K562 (cell line): ENCODE data around the gene MALAT1. TPM values are rescaled to one million over a fixed set of nuclear protein-coding genes. Genes with fewer than 3 reads are reported as not detected.

Experiments used
- BRF1 ChIP-seq: IDR thresholded peaks from 3 replicates; pipeline ENCODE4 v1.6.1; 2011; ENCODE audit warnings: borderline replicate concordance, mild to moderate bottlenecking; ENCODE audit not compliant: insufficient read length; ENCODE audit errors: extremely low read depth
- CBX2 ChIP-seq: fragments of 200-600 bp; sonication (generic); IDR thresholded peaks from one replicate; pipeline ENCODE4 v1.6.1; 2012; ENCODE audit warnings: mild to moderate bottlenecking, low read length, inconsistent platforms; ENCODE audit not compliant: insufficient read depth, poor library complexity, severe bottlenecking
- ETV1 ChIP-seq: fragments of 450-650 bp; conservative IDR thresholded peaks from 2 replicates; pipeline ENCODE4 v1.6.1; 2016; ENCODE audit warnings: missing genetic modification characterization, control low read depth, low read depth, missing compliant biosample characterization
- FOXA3 ChIP-seq, 2 experiments: fragments of 450-650 bp in 1 of 2; sonication (generic) in 1 of 2; formaldehyde crosslinking; IDR thresholded peaks in 1 of 2; conservative IDR thresholded peaks in 1 of 2; 2 replicates each; pipeline versions ENCODE4 v1.4.0 to v1.8.0; 2020 to 2022; ENCODE audit warnings: mild to moderate bottlenecking in 2 of 2, missing genetic modification reagents in 1 of 2
- KDM4B ChIP-seq, 2 experiments: fragments of 450-650 bp in 1 of 2; sonication (generic) in 1 of 2; IDR thresholded peaks; 2 replicates each; pipeline ENCODE4 v1.6.1; 2016 to 2017; ENCODE audit warnings: borderline replicate concordance in 2 of 2, antibody characterized with exemption in 1 of 2, low read depth in 1 of 2, mild to moderate bottlenecking in 1 of 2
- KHSRP ChIP-seq: fragments of 450-650 bp; IDR thresholded peaks from 2 replicates; pipeline ENCODE4 v1.6.1; 2017
- MBD2 ChIP-seq: sonication (generic); IDR thresholded peaks from 2 replicates; pipeline ENCODE4 v1.6.1; 2016; ENCODE audit warnings: low read depth, borderline replicate concordance
- SIX5 ChIP-seq, 2 experiments: IDR thresholded peaks; 2 replicates each; pipeline ENCODE4 v1.6.1; 2011; ENCODE audit warnings: low read length in 2 of 2, borderline replicate concordance in 1 of 2, low read depth in 1 of 2, mild to moderate bottlenecking in 1 of 2, moderate library complexity in 1 of 2; ENCODE audit not compliant: insufficient read depth in 1 of 2
- polyA plus RNA-seq, 8 experiments: library from polyadenylated mRNA; depleted of rRNA in 4 of 8; stranded (reverse) in 5 of 8; unstranded in 3 of 8; fragments of >200 nt; fragmentation: Nextera tagmentation in 2 of 8; fragmentation: Illumina TruSeq in 1 of 8; extraction: Ambion mirVana in 2 of 8; extraction: Trizol in 1 of 8; gene quantifications; 2 replicates each; pipeline versions ENCODE4 v1.2.1 to v1.2.3, GENCODE V29; 2011 to 2014; ENCODE audit warnings: inconsistent platforms in 1 of 8, missing spikeins in 1 of 8
- total RNA-seq, 7 experiments: library from RNA; depleted of rRNA in 6 of 7; stranded (reverse); fragments of >200 nt in 6 of 7; fragmentation: Illumina TruSeq in 2 of 7; extraction: Trizol in 2 of 7; gene quantifications; 2 replicates each; pipeline versions ENCODE4 v1.2.1 to v1.2.3, GENCODE V29; 2011 to 2021; ENCODE audit warnings: low replicate concordance in 1 of 7
- TF ChIP-seq, protein P1 (sequence below): sonication (generic); formaldehyde crosslinking; IDR thresholded peaks from 2 replicates; pipeline ENCODE4 v1.8.1; 2023; ENCODE audit warnings: mild to moderate bottlenecking, missing genetic modification reagents
- TF ChIP-seq, protein P2 (sequence below): sonication (generic); formaldehyde crosslinking; IDR thresholded peaks from 2 replicates; pipeline ENCODE4 v1.8.0; 2022; ENCODE audit warnings: missing genetic modification reagents, mild to moderate bottlenecking, borderline replicate concordance
- TF ChIP-seq, protein P3 (sequence below): fragments of 450-650 bp; IDR thresholded peaks from 2 replicates; pipeline ENCODE4 v1.6.1; 2017; ENCODE audit warnings: antibody characterized with exemption
- TF ChIP-seq, protein P4 (sequence below): fragments of 200-800 bp; sonication (Bioruptor generic); IDR thresholded peaks from 2 replicates; pipeline ENCODE4 v1.6.1; 2017; ENCODE audit warnings: missing genetic modification characterization, missing compliant biosample characterization
- TF ChIP-seq, protein P5 (sequence below): fragments of 200-800 bp; sonication (Bioruptor generic); IDR thresholded peaks from 2 replicates; pipeline ENCODE4 v1.6.1; 2017; ENCODE audit warnings: missing genetic modification characterization, missing compliant biosample characterization
- TF ChIP-seq, protein P6 (sequence below): fragments of 450-650 bp; IDR thresholded peaks from 2 replicates; pipeline ENCODE4 v1.6.1; 2016; ENCODE audit warnings: borderline replicate concordance

Gene MALAT1
- total and polyA plus RNA-seq, 9 of the 15 experiments (the other 6 are each of a cell fraction or from before 2014, with no cell fraction given), result 363 to 8,715 (median 2,351) TPM

DNA sequence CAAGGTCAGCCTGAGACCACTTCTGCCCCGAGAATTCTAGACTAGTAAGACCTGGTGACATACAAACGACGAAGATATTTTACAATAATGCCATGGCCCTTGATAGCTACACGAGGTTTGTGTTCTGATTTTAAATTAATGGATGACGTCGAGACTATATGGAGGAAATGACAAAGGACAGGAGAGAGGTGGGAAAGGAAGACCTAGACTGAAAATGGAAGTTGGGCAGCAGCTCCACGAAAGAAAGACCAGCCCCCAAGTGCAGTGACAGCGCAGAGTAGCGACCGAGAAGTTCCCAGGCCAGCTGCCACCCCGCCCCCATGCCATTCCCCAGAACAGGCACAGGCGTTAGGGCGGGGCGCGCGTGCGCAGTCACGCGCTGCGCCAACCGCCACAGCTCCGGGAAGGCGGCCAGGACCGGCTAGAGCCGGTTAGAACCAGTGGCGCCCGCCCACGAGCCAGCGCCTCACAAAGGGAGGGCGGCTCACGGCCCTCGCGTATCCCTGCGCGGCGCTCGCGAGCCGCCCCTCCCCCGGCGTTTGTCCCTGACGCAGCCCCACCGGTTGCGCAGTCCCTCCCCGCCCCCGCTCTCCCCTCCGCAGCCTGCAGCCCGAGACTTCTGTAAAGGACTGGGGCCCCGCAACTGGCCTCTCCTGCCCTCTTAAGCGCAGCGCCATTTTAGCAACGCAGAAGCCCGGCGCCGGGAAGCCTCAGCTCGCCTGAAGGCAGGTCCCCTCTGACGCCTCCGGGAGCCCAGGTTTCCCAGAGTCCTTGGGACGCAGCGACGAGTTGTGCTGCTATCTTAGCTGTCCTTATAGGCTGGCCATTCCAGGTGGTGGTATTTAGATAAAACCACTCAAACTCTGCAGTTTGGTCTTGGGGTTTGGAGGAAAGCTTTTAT is 1.5 kb upstream of the MALAT1 start (continued):
- TF ChIP-seq, protein P1, sequence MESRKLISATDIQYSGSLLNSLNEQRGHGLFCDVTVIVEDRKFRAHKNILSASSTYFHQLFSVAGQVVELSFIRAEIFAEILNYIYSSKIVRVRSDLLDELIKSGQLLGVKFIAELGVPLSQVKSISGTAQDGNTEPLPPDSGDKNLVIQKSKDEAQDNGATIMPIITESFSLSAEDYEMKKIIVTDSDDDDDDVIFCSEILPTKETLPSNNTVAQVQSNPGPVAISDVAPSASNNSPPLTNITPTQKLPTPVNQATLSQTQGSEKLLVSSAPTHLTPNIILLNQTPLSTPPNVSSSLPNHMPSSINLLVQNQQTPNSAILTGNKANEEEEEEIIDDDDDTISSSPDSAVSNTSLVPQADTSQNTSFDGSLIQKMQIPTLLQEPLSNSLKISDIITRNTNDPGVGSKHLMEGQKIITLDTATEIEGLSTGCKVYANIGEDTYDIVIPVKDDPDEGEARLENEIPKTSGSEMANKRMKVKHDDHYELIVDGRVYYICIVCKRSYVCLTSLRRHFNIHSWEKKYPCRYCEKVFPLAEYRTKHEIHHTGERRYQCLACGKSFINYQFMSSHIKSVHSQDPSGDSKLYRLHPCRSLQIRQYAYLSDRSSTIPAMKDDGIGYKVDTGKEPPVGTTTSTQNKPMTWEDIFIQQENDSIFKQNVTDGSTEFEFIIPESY (CRISPR knock-in tag), result peak; percentile 85
- TF ChIP-seq, protein P2, sequence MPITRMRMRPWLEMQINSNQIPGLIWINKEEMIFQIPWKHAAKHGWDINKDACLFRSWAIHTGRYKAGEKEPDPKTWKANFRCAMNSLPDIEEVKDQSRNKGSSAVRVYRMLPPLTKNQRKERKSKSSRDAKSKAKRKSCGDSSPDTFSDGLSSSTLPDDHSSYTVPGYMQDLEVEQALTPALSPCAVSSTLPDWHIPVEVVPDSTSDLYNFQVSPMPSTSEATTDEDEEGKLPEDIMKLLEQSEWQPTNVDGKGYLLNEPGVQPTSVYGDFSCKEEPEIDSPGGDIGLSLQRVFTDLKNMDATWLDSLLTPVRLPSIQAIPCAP (CRISPR knock-in tag), result no peak
- TF ChIP-seq ETV1 (tag) (peak; percentile 24), MBD2 (peak; percentile 66), KDM4B (IDR thresholded peaks at IDR 0.05; ENCODE audit: borderline replicate concordance in 2 of 2, low read depth in 1 of 2) (peak in 1 of 2 experiments; percentile 72; a peak in 1 of 4 replicates), FOXA3 (CRISPR knock-in tag; conservative IDR thresholded peaks at IDR 0.05 in 1 of 2, IDR thresholded peaks at IDR 0.05 in 1 of 2) (peak in 1 of 2 experiments; percentile 77; a peak in 2 of 4 replicates), SIX5 (IDR thresholded peaks at IDR 0.05; ENCODE audit: borderline replicate concordance in 1 of 2, insufficient read depth in 1 of 2, low read depth in 1 of 2, low read length in 2 of 2) (no peak), BRF1 (no peak), CBX2 (no peak), KHSRP (no peak)
- TF ChIP-seq, protein P3, sequence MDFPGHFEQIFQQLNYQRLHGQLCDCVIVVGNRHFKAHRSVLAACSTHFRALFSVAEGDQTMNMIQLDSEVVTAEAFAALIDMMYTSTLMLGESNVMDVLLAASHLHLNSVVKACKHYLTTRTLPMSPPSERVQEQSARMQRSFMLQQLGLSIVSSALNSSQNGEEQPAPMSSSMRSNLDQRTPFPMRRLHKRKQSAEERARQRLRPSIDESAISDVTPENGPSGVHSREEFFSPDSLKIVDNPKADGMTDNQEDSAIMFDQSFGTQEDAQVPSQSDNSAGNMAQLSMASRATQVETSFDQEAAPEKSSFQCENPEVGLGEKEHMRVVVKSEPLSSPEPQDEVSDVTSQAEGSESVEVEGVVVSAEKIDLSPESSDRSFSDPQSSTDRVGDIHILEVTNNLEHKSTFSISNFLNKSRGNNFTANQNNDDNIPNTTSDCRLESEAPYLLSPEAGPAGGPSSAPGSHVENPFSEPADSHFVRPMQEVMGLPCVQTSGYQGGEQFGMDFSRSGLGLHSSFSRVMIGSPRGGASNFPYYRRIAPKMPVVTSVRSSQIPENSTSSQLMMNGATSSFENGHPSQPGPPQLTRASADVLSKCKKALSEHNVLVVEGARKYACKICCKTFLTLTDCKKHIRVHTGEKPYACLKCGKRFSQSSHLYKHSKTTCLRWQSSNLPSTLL, result no peak
- TF ChIP-seq, protein P4, sequence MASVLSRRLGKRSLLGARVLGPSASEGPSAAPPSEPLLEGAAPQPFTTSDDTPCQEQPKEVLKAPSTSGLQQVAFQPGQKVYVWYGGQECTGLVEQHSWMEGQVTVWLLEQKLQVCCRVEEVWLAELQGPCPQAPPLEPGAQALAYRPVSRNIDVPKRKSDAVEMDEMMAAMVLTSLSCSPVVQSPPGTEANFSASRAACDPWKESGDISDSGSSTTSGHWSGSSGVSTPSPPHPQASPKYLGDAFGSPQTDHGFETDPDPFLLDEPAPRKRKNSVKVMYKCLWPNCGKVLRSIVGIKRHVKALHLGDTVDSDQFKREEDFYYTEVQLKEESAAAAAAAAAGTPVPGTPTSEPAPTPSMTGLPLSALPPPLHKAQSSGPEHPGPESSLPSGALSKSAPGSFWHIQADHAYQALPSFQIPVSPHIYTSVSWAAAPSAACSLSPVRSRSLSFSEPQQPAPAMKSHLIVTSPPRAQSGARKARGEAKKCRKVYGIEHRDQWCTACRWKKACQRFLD (CRISPR knock-in tag), result no peak
- TF ChIP-seq, protein P5, sequence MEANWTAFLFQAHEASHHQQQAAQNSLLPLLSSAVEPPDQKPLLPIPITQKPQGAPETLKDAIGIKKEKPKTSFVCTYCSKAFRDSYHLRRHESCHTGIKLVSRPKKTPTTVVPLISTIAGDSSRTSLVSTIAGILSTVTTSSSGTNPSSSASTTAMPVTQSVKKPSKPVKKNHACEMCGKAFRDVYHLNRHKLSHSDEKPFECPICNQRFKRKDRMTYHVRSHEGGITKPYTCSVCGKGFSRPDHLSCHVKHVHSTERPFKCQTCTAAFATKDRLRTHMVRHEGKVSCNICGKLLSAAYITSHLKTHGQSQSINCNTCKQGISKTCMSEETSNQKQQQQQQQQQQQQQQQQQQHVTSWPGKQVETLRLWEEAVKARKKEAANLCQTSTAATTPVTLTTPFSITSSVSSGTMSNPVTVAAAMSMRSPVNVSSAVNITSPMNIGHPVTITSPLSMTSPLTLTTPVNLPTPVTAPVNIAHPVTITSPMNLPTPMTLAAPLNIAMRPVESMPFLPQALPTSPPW (CRISPR knock-in tag), result peak; percentile 94
- TF ChIP-seq, protein P6, sequence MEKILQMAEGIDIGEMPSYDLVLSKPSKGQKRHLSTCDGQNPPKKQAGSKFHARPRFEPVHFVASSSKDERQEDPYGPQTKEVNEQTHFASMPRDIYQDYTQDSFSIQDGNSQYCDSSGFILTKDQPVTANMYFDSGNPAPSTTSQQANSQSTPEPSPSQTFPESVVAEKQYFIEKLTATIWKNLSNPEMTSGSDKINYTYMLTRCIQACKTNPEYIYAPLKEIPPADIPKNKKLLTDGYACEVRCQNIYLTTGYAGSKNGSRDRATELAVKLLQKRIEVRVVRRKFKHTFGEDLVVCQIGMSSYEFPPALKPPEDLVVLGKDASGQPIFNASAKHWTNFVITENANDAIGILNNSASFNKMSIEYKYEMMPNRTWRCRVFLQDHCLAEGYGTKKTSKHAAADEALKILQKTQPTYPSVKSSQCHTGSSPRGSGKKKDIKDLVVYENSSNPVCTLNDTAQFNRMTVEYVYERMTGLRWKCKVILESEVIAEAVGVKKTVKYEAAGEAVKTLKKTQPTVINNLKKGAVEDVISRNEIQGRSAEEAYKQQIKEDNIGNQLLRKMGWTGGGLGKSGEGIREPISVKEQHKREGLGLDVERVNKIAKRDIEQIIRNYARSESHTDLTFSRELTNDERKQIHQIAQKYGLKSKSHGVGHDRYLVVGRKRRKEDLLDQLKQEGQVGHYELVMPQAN, result peak; percentile 71; the same call in 1 of the 2 replicates
